Hepatocyte (in vitro differentiated cells): Measurements from ENCODE around the gene ANKS3.

ENCODE experiments used
- CTCF ChIP-seq: fragments of 200-600 bp; sonication (generic); IDR thresholded peaks from 2 replicates; pipeline ENCODE4 v1.5.1; 2016; ENCODE audit warnings: antibody characterized with exemption, mild to moderate bottlenecking; ENCODE audit not compliant: poor library complexity
- EZH2 ChIP-seq: fragments of 200-600 bp; sonication (generic); IDR thresholded peaks from 2 replicates; pipeline ENCODE4 v1.6.1; 2016; ENCODE audit warnings: antibody characterized with exemption, mild to moderate bottlenecking, borderline replicate concordance
- EZH2phosphoT487 ChIP-seq: fragments of 200-600 bp; sonication (generic); IDR thresholded peaks from one replicate; pipeline ENCODE4 v1.6.1; 2018; ENCODE audit warnings: antibody characterized with exemption, mild to moderate bottlenecking, low read depth, moderate library complexity; ENCODE audit not compliant: unreplicated experiment, severe bottlenecking

GRCh38 chr16:4752351-4753100, 18.5 kb upstream of the ANKS3 start:
- no peak for TF ChIP-seq CTCF
- TF ChIP-seq EZH2, result no peak
- TF ChIP-seq EZH2phosphoT487, result no peak
